A549 (cell line): ENCODE measurements around the gene TCHH. TPM values are rescaled to one million over a fixed set of nuclear protein-coding genes. Genes with fewer than 3 reads are reported as not detected.

Experiments
- ATAC-seq, 2 experiments: fragments of 200-7000 bp in 1 of 2; fragments of >200 bp in 1 of 2; cut with Nextera tagmentation in 1 of 2; cut with Tn5 transposase in 1 of 2; 3 replicates each; pipeline versions ENCODE4 v1.8.0 to v1.9.1; 2018 to 2020; ENCODE audit warnings: mild to moderate bottlenecking in 1 of 2, moderate library complexity in 1 of 2
- CTCF ChIA-PET: fragments of 300-600 bp; sonication (Branson Sonifier 250); formaldehyde crosslinking; extraction: SDS; loops from one replicate; lab custom pipeline; 2021; ENCODE audit warnings: antibody characterized with exemption, inconsistent platforms; lab: Yijun Ruan, JAX
- POLR2A ChIA-PET: fragments of 350-600 bp; formaldehyde crosslinking; extraction: SDS; loops from one replicate; lab custom pipeline; 2021; ENCODE audit warnings: antibody characterized with exemption, inconsistent platforms; lab: Yijun Ruan, JAX
- DNase-seq, 2 experiments: peaks; one replicate each; pipeline versions ENCODE4 v3.0.0 to v3.0.0-alpha.2; 2011 to 2016; ENCODE audit warnings: low read depth in 1 of 2, low spot score in 1 of 2
- FAIRE-seq: peaks from 2 replicates; lab custom pipeline; 2011; peaks lifted over from hg19 to GRCh38; lab: Jason Lieb, UNC
- H3K27ac ChIP-seq, 2 experiments: fragments of >200 bp; sonication (Bioruptor Twin); formaldehyde crosslinking; 3 replicates each; pipeline ENCODE4 v1.5.1; 2016 to 2017
- H3K4me1 ChIP-seq: fragments of >200 bp; sonication (Bioruptor Twin); formaldehyde crosslinking; 3 replicates; pipeline ENCODE4 v1.6.1; 2016
- H3K4me2 ChIP-seq: fragments of >200 bp; sonication (Bioruptor Twin); formaldehyde crosslinking; 3 replicates; pipeline ENCODE4 v1.6.1; 2016
- H3K4me3 ChIP-seq: fragments of >200 bp; sonication (Bioruptor Twin); formaldehyde crosslinking; 3 replicates; pipeline ENCODE4 v1.5.1; 2016
- H3K9me3 ChIP-seq: fragments of >200 bp; sonication (Bioruptor Twin); formaldehyde crosslinking; 3 replicates; pipeline ENCODE4 v1.6.1; 2016
- CEBPB ChIP-seq, 2 experiments: fragments of >200 bp in 1 of 2; sonication (Bioruptor Twin) in 1 of 2; formaldehyde crosslinking in 1 of 2; IDR thresholded peaks; 2 replicates each; pipeline ENCODE4 v1.6.1; 2012 to 2016
- EHMT2 ChIP-seq: fragments of 200-600 bp; sonication (generic); IDR thresholded peaks from 2 replicates; pipeline ENCODE4 v1.6.1; 2016; ENCODE audit warnings: antibody characterized with exemption, low read depth, mild to moderate bottlenecking, moderate library complexity
- ESRRA ChIP-seq: fragments of 150-350 bp; IDR thresholded peaks from 2 replicates; pipeline ENCODE4 v1.6.1; 2014; ENCODE audit warnings: mild to moderate bottlenecking, low read length, borderline replicate concordance
- FOXS1 ChIP-seq: fragments of 250-450 bp; sonication (Bioruptor Pico); IDR thresholded peaks from 2 replicates; pipeline ENCODE4 v1.5.0; 2020; ENCODE audit warnings: mild to moderate bottlenecking, moderate library complexity
- JUNB ChIP-seq: fragments of >200 bp; sonication (Bioruptor Twin); formaldehyde crosslinking; IDR thresholded peaks from 2 replicates; pipeline ENCODE4 v1.6.1; 2016
- KDM1A ChIP-seq: fragments of 200-600 bp; sonication (generic); IDR thresholded peaks from 2 replicates; pipeline ENCODE4 v1.6.1; 2016; ENCODE audit warnings: low read depth, mild to moderate bottlenecking
- NFE2L2 ChIP-seq: fragments of 150-350 bp; conservative IDR thresholded peaks from 2 replicates; pipeline ENCODE4 v1.6.1; 2014; ENCODE audit warnings: low read length
- NR3C1 ChIP-seq: fragments of >200 bp; sonication (Bioruptor Twin); formaldehyde crosslinking; IDR thresholded peaks from 3 replicates; pipeline ENCODE4 v1.6.1; 2017
- RAD21 ChIP-seq, 2 experiments: fragments of >200 bp in 1 of 2; sonication (Bioruptor Twin) in 1 of 2; formaldehyde crosslinking in 1 of 2; IDR thresholded peaks in 1 of 2; conservative IDR thresholded peaks in 1 of 2; 2 replicates in 1 of 2; 3 replicates in 1 of 2; pipeline ENCODE4 v1.6.1; 2012 to 2018; ENCODE audit warnings: inconsistent platforms in 1 of 2
- RARB ChIP-seq: fragments of 250-450 bp; sonication (Bioruptor Pico); IDR thresholded peaks from 2 replicates; pipeline ENCODE4 v1.8.0; 2021; ENCODE audit warnings: mild to moderate bottlenecking, moderate library complexity
- SREBF2 ChIP-seq: fragments of 450-650 bp; IDR thresholded peaks from 2 replicates; pipeline ENCODE4 v1.6.1; 2014; ENCODE audit warnings: mild to moderate bottlenecking, moderate library complexity
- WGBS: methylation state at CpG from one replicate; pipeline ENCODE4 v1.1.6; 2017; ENCODE audit errors: missing lambda C conversion rate; 5-methylcytosine and 5-hydroxymethylcytosine counted together
- polyA plus RNA-seq, 4 experiments: library from polyadenylated mRNA; depleted of rRNA in 3 of 4; stranded (reverse); fragments of >200 nt; fragmentation: RNase III in 1 of 4; extraction: RNeasy Plus Mini Kit Qiagen cat#74134 plus additional on column Dnase treatment in 1 of 4; gene quantifications; 2 replicates in 3 of 4; 3 replicates in 1 of 4; pipeline ENCODE4 v1.2.3, GENCODE V29; 2011 to 2017
- TF ChIP-seq, protein P1 (sequence below): fragments of 250-450 bp; sonication (Bioruptor Pico); IDR thresholded peaks from 2 replicates; pipeline ENCODE4 v1.5.0; 2021; ENCODE audit warnings: mild to moderate bottlenecking, moderate library complexity, borderline replicate concordance
- TF ChIP-seq, protein P2 (sequence below): fragments of 200-600 bp; sonication (generic); IDR thresholded peaks from 2 replicates; pipeline ENCODE4 v1.6.1; 2016; ENCODE audit warnings: antibody characterized with exemption, mild to moderate bottlenecking, moderate library complexity
- TF ChIP-seq, protein P3 (sequence below): fragments of 250-450 bp; sonication (Bioruptor Pico); IDR thresholded peaks from 2 replicates; pipeline ENCODE4 v1.5.0; 2020; ENCODE audit warnings: low read depth, mild to moderate bottlenecking, moderate library complexity
- TF ChIP-seq, protein P4 (sequence below): fragments of >200 bp; sonication (Bioruptor Twin); formaldehyde crosslinking; IDR thresholded peaks from 3 replicates; pipeline ENCODE4 v1.6.1; 2016

Gene TCHH
- polyA plus RNA-seq, 2 of the 4 experiments (the other 2 are of a cell fraction) = 0.08 to 0.09 TPM

DNA sequence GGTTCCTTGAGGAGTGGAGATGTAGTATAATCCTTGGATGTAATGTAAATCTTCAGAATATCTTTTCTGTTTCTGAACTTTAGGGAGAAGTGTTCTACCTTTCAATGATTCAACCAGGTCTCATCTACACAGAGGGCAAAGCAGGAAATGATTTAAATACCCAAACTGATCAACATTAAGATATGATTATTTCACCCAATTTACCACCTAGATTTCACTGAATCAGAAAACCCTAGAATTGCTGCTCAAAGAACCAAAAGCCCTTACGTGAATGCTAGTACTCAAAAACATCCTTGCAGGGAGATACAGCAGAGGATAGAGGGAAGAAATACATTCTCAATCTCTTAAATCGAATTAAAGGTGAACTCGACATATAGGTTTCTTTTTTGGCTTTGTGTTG is 38.8 kb upstream of the TCHH start:
- Histone ChIP-seq H3K4me2 (no peak overlapping the region), H3K4me1 (no peaks in the 10 kb centered on the region), H3K4me3 (no peak overlapping the region), H3K9me3 (peaks cover 7% of the 10 kb centered on the region; the same call in 1 of the 3 replicates), H3K27ac (no peak overlapping the region)
- FAIRE-seq = no peak
- WGBS = 28% methylated on average over 3 of the region's 3 CpGs
- ChIA-PET POLR2A (no interaction called here), CTCF (interaction anchor here (1.3 to 2.1 kb wide), 2 partner anchors 12 to 31 kb away, joined by 5 to 8 read pairs; no protein-coding TSS in a partner anchor)
- no peak for ATAC-seq
- TF ChIP-seq CEBPB (IDR thresholded peaks at IDR 0.05) (no peak), NFE2L2 (no peak), KDM1A (no peak), ESRRA (no peak), SREBF2 (no peak), EHMT2 (no peak), NR3C1 (no peak)
- TF ChIP-seq, protein P1, sequence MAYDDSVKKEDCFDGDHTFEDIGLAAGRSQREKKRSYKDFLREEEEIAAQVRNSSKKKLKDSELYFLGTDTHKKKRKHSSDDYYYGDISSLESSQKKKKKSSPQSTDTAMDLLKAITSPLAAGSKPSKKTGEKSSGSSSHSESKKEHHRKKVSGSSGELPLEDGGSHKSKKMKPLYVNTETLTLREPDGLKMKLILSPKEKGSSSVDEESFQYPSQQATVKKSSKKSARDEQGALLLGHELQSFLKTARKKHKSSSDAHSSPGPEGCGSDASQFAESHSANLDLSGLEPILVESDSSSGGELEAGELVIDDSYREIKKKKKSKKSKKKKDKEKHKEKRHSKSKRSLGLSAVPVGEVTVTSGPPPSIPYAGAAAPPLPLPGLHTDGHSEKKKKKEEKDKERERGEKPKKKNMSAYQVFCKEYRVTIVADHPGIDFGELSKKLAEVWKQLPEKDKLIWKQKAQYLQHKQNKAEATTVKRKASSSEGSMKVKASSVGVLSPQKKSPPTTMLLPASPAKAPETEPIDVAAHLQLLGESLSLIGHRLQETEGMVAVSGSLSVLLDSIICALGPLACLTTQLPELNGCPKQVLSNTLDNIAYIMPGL = no peak
- TF ChIP-seq, protein P2, sequence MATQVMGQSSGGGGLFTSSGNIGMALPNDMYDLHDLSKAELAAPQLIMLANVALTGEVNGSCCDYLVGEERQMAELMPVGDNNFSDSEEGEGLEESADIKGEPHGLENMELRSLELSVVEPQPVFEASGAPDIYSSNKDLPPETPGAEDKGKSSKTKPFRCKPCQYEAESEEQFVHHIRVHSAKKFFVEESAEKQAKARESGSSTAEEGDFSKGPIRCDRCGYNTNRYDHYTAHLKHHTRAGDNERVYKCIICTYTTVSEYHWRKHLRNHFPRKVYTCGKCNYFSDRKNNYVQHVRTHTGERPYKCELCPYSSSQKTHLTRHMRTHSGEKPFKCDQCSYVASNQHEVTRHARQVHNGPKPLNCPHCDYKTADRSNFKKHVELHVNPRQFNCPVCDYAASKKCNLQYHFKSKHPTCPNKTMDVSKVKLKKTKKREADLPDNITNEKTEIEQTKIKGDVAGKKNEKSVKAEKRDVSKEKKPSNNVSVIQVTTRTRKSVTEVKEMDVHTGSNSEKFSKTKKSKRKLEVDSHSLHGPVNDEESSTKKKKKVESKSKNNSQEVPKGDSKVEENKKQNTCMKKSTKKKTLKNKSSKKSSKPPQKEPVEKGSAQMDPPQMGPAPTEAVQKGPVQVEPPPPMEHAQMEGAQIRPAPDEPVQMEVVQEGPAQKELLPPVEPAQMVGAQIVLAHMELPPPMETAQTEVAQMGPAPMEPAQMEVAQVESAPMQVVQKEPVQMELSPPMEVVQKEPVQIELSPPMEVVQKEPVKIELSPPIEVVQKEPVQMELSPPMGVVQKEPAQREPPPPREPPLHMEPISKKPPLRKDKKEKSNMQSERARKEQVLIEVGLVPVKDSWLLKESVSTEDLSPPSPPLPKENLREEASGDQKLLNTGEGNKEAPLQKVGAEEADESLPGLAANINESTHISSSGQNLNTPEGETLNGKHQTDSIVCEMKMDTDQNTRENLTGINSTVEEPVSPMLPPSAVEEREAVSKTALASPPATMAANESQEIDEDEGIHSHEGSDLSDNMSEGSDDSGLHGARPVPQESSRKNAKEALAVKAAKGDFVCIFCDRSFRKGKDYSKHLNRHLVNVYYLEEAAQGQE = no peak
- DNase-seq = no peak

DNA sequence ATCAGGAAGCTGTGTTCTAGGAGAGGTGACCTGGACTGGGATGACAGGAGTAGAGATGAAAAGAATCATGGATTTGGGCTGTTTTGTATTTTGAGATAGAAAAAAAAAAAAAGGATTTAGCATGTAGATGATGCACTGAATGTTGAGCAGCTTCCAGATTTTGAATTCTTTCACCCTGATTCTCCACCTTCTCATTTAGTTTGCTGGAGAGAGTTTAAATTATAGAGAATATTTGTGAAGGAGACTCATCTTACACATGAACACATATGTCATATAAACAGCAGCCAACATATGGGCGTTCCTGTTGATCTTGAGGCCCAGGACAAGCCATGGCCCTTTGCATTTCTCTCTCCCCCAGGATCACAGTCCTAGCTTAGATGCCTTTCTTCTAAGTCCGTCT is 36.4 kb upstream of the TCHH start:
- no peak overlapping the region for H3K4me2 ChIP-seq
- ATAC-seq (no peak), DNase-seq (no peak), FAIRE-seq (no peak)
- H3K4me3 ChIP-seq = no peak overlapping the region
- CTCF ChIA-PET = interaction anchor here (0.6 to 9.7 kb wide), 6 partner anchors 10 to 1402 kb away, joined by 3 to 195 read pairs (median 6); no protein-coding TSS in a partner anchor
- no peak overlapping the region for H3K27ac ChIP-seq
- WGBS = 18% methylated on average over 2 of the region's 2 CpGs
- TF ChIP-seq JUNB = no peak
- no peak for TF ChIP-seq EHMT2
- peaks cover 23% of the 10 kb centered on the region for H3K9me3 ChIP-seq
- POLR2A ChIA-PET = no interaction called here
- no peaks in the 10 kb centered on the region for H3K4me1 ChIP-seq

DNA sequence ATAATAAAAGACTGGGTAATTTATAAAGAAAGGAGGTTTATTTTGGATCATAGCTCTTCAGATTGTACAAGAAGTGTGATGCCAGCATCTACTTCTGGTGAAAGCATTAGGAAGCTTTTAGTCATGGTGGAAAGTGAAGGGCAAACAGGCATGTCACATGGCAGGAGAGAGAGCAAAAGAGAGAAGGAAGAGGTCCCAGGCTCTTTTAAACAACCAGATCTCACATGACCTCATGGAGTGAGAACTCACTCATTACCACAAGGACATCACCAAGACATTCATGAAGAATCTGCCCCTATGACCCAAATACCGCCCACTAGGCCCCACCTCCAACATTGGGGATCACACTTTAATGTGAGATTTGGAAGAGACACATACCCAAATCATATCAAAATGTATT is 33.7 kb upstream of the TCHH start:
- ATAC-seq = no peak
- ChIA-PET POLR2A (no interaction called here), CTCF (interaction anchor here (0.8 to 9.7 kb wide), 10 partner anchors 9 to 331 kb away, joined by 3 to 195 read pairs (median 6); partner anchors contain the start of gene RPTN)
- no peak for DNase-seq
- Histone ChIP-seq H3K4me1 (no peaks in the 10 kb centered on the region), H3K4me3 (no peak overlapping the region), H3K9me3 (peaks cover 26% of the 10 kb centered on the region), H3K27ac (no peak overlapping the region), H3K4me2 (no peak overlapping the region)
- TF ChIP-seq NFE2L2 (no peak), CEBPB (IDR thresholded peaks at IDR 0.05) (no peak), FOXS1 (CRISPR knock-in tag) (no peak), RARB (no peak), RAD21 (conservative IDR thresholded peaks at IDR 0.05 in 1 of 2, IDR thresholded peaks at IDR 0.05 in 1 of 2) (no peak)
- TF ChIP-seq, protein P3, sequence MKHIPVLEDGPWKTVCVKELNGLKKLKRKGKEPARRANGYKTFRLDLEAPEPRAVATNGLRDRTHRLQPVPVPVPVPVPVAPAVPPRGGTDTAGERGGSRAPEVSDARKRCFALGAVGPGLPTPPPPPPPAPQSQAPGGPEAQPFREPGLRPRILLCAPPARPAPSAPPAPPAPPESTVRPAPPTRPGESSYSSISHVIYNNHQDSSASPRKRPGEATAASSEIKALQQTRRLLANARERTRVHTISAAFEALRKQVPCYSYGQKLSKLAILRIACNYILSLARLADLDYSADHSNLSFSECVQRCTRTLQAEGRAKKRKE (CRISPR knock-in tag) = no peak
- TF ChIP-seq, protein P4, sequence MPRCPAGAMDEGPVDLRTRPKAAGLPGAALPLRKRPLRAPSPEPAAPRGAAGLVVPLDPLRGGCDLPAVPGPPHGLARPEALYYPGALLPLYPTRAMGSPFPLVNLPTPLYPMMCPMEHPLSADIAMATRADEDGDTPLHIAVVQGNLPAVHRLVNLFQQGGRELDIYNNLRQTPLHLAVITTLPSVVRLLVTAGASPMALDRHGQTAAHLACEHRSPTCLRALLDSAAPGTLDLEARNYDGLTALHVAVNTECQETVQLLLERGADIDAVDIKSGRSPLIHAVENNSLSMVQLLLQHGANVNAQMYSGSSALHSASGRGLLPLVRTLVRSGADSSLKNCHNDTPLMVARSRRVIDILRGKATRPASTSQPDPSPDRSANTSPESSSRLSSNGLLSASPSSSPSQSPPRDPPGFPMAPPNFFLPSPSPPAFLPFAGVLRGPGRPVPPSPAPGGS = no peak
- no peak for FAIRE-seq
- 5% methylated on average over 1 of the region's 1 CpG for WGBS
